Smooth muscle cell (in vitro differentiated cells): ENCODE data around the gene TEP1. TPM values are rescaled to one million over a fixed set of nuclear protein-coding genes. Genes with fewer than 3 reads are reported as not detected.

Experiments
- DNase-seq: peaks from one replicate; lab custom pipeline; 2025; ENCODE audit not compliant: unreplicated experiment; lab: John Stamatoyannopoulos, UW
- H2AFZ ChIP-seq: fragments of 200-600 bp; sonication (generic); 2 replicates; pipeline ENCODE4 v1.6.0; 2016; ENCODE audit warnings: antibody characterized with exemption, low read depth, mild to moderate bottlenecking
- H3F3A ChIP-seq: fragments of 200-600 bp; sonication (generic); 2 replicates; pipeline ENCODE4 v1.6.0; 2017; ENCODE audit warnings: antibody characterized with exemption, low read depth
- H3K27ac ChIP-seq: fragments of 200-600 bp; sonication (generic); 2 replicates; pipeline ENCODE4 v1.5.1; 2016; ENCODE audit warnings: low read depth, mild to moderate bottlenecking
- H3K27me3 ChIP-seq: fragments of 200-600 bp; sonication (generic); 2 replicates; pipeline ENCODE4 v1.6.1; 2016; ENCODE audit warnings: low read depth, mild to moderate bottlenecking
- H3K36me3 ChIP-seq: fragments of 200-600 bp; sonication (generic); 2 replicates; pipeline ENCODE4 v1.5.1; 2016; ENCODE audit warnings: low read depth
- H3K4me1 ChIP-seq: fragments of 200-600 bp; sonication (generic); 2 replicates; pipeline ENCODE4 v1.5.1; 2016; ENCODE audit warnings: low read depth
- H3K4me2 ChIP-seq: fragments of 200-600 bp; sonication (generic); 2 replicates; pipeline ENCODE4 v1.6.0; 2016; ENCODE audit warnings: mild to moderate bottlenecking
- H3K4me3 ChIP-seq: fragments of 200-600 bp; sonication (generic); 2 replicates; pipeline ENCODE4 v1.5.1; 2016; ENCODE audit warnings: mild to moderate bottlenecking
- H3K79me2 ChIP-seq: fragments of 200-600 bp; sonication (generic); 2 replicates; pipeline ENCODE4 v1.6.0; 2016; ENCODE audit warnings: low read depth, mild to moderate bottlenecking
- H3K9ac ChIP-seq: fragments of 200-600 bp; sonication (generic); 2 replicates; pipeline ENCODE4 v1.6.0; 2016; ENCODE audit warnings: low read depth
- H3K9me3 ChIP-seq: fragments of 200-600 bp; sonication (generic); replicated peaks from 2 replicates; pipeline ENCODE4 v1.5.1; 2016; ENCODE audit warnings: low read depth
- H4K20me1 ChIP-seq: fragments of 200-600 bp; sonication (generic); 2 replicates; pipeline ENCODE4 v1.6.0; 2016; ENCODE audit warnings: low read depth
- CTCF ChIP-seq: fragments of 200-600 bp; sonication (generic); IDR thresholded peaks from 2 replicates; pipeline ENCODE4 v1.5.1; 2017; ENCODE audit warnings: borderline replicate concordance, mild to moderate bottlenecking, antibody characterized with exemption; ENCODE audit not compliant: insufficient read depth, poor library complexity, severe bottlenecking
- WGBS: methylation state at CpG from one replicate; pipeline ENCODE4 v1.1.7; 2016; ENCODE audit warnings: low lambda C conversion rate; 5-methylcytosine and 5-hydroxymethylcytosine counted together
- polyA plus RNA-seq: library from polyadenylated mRNA; unstranded; fragments of >200 nt; fragmentation: Nextera tagmentation; extraction: Ambion mirVana; gene quantifications from 2 replicates; pipeline ENCODE4 v1.2.1, GENCODE V29; 2016
- total RNA-seq: library from RNA; depleted of rRNA; stranded (reverse); fragments of >200 nt; gene quantifications from 2 replicates; pipeline ENCODE4 v1.2.3, GENCODE V29; 2014

Gene TEP1
- 10.0 and 10.3 TPM in 2 replicates for total RNA-seq
- polyA plus RNA-seq: 3.9 and 4.0 TPM in 2 replicates

GRCh38 chr14:20412876-20413743 is at the start of gene TEP1:
Gene TEP1 (minus strand): TSS chr14:20413501. CDS start chr14:20408439, 5,062 bp downstream.
- Histone ChIP-seq H3K9ac (peak within 1 kb of the TSS; percentile 72), H3F3A (no peaks in the 10 kb centered on the region), H3K4me1 (peaks cover 5% of the 10 kb centered on the region), H3K9me3 (no peaks in the 10 kb centered on the region), H4K20me1 (peaks cover 4% of the 10 kb centered on the region), H3K4me3 (peak within 1 kb of the TSS; percentile 87), H3K27ac (peak within 1 kb of the TSS; percentile 66), H3K4me2 (peak within 1 kb of the TSS; percentile 84), H2AFZ (peak within 1 kb of the TSS; percentile 88), H3K27me3 (no peaks in the 10 kb centered on the region), H3K36me3 (no peaks in the 10 kb centered on the region), H3K79me2 (peaks cover 13% of the 10 kb centered on the region)
- peak; percentile 60 for DNase-seq
- under 1% methylated on average over 43 of the region's 43 CpGs for WGBS
- no peak for TF ChIP-seq CTCF

DNA sequence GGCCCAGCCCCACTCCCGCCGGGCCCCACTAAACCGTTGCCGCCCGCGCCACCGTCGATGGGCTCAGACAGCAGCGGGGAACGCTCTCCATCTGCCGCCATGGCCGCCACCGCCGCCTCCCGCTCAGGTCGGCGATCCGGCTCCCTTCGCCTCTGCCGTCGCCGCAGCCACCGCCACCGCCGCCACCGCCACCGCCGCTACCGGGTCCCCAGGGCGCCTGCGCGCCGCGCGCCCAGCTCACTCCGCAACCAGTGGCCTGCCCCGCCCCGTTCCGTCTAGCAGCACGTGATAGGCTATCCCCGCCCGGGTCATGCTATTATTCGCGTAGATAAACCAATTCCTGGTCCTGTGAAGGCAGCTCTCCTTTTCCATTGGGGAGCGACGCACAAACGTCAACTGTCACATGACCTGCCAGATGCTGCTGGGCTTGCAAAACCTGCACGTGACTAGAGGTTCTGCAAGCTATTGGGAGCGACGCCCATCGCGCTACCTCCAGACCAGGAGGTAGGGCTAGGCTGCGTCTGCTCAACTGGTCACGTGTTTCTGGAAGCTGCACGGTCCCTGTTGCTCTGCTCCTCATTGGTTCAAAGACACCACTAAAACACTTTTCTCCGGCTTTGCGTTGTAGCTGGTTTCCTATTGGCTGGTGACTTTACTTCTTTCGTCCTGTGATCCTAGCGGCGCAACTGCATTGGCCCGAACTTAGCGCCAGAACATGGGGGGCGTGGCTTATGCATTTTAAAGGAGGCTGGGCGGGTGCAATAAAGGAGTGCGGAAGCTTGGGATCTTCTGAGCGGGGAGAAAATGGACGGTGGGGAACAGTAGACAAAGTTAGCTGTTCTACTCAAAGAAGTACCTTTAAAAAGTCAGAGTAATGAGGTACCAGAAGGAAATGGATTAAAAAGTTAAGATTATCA is 48.2 kb upstream of the TEP1 start, which contains the start of gene PIP4P1:
PIP4P1 (minus strand) TSS at position 210 of the 917 bp plus-strand sequence; CDS start at position 101, 109 bp downstream.
- Histone ChIP-seq H3K4me2 (peak within 1 kb of the TSS; percentile 94), H3K27me3 (no peaks in the 10 kb centered on the region), H4K20me1 (peaks cover 7% of the 10 kb centered on the region), H3F3A (peaks cover 17% of the 10 kb centered on the region), H2AFZ (peak within 1 kb of the TSS; percentile 52), H3K9me3 (no peaks in the 10 kb centered on the region), H3K27ac (peak within 1 kb of the TSS; percentile 78), H3K9ac (peak within 1 kb of the TSS; percentile 94), H3K4me3 (peak within 1 kb of the TSS; percentile 72), H3K4me1 (peaks cover 18% of the 10 kb centered on the region), H3K79me2 (peaks cover 28% of the 10 kb centered on the region), H3K36me3 (no peaks in the 10 kb centered on the region)
- TF ChIP-seq CTCF: no peak
- peak; percentile 90 for DNase-seq
- whole genome bisulfite sequencing: 2% methylated on average over 38 of the region's 67 CpGs

DNA sequence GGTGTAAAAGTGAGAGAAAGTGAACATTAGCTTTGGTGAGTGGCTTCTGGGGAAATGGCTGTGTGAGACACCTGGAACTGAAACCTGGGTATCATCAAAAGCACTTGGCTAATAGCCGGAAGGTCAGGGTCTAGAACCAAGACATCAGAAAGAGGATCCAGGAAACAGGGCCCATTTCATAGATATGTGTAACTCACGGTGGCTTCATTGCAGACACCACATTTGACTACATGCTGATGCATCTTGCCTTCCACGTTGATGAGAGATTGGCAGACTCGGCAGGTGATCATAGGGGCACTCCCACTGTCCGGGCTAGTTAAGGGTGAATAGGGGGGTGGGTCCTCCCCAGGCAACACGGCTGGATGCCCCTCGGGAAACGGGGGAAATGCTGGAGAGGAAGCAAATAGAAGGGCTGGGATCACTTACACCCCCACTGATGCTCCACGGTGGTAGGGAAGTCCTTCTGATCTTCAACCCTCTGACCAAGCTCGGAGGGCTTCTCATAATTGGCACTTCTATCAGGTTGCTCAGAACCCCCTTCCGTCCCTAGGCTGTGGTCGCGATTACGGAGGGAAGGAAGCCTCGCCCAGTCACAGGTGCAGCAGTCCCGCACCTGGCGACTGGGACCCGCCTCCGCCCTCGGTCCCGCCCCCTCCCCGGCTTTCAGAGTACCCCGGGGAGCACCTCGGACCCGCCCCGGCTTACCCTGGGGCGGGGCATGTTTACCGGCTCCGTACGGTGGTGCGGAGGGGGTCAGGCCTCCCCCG is 47.3 kb upstream of the TEP1 start:
- peak overlapping the region; percentile 72 for H3K4me3 ChIP-seq
- peak overlapping the region; percentile 78 for H3K27ac ChIP-seq
- peaks cover 32% of the 10 kb centered on the region for H3K79me2 ChIP-seq
- H4K20me1 ChIP-seq: peaks cover 7% of the 10 kb centered on the region
- H3K27me3 ChIP-seq: no peaks in the 10 kb centered on the region
- WGBS: 12% methylated on average over 26 of the region's 32 CpGs
- peak overlapping the region; percentile 94 for H3K4me2 ChIP-seq
- DNase-seq: no peak
- no peak overlapping the region for H2AFZ ChIP-seq
- TF ChIP-seq CTCF: no peak
- H3K9ac ChIP-seq: peak overlapping the region; percentile 94
- peaks cover 19% of the 10 kb centered on the region for H3F3A ChIP-seq
- no peaks in the 10 kb centered on the region for H3K9me3 ChIP-seq
- H3K4me1 ChIP-seq: peaks cover 25% of the 10 kb centered on the region
- H3K36me3 ChIP-seq: no peaks in the 10 kb centered on the region
